HG02981 (cell line): ENCODE data around the gene CTDSP2.
"Not testable (repeated sequence)": the region's sequence is repeated elsewhere in the genome, so short reads cannot be mapped to it uniquely, and the experiment has no call there.

Experiments
- ATAC-seq: cut with Tn5 transposase; IDR thresholded peaks from one replicate; pipeline ENCODE4 v1.9.1; 2021; ENCODE audit warnings: mild to moderate bottlenecking, moderate library complexity; ENCODE audit not compliant: unreplicated experiment

CTDSP2 gene, protein sequence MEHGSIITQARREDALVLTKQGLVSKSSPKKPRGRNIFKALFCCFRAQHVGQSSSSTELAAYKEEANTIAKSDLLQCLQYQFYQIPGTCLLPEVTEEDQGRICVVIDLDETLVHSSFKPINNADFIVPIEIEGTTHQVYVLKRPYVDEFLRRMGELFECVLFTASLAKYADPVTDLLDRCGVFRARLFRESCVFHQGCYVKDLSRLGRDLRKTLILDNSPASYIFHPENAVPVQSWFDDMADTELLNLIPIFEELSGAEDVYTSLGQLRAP

DNA sequence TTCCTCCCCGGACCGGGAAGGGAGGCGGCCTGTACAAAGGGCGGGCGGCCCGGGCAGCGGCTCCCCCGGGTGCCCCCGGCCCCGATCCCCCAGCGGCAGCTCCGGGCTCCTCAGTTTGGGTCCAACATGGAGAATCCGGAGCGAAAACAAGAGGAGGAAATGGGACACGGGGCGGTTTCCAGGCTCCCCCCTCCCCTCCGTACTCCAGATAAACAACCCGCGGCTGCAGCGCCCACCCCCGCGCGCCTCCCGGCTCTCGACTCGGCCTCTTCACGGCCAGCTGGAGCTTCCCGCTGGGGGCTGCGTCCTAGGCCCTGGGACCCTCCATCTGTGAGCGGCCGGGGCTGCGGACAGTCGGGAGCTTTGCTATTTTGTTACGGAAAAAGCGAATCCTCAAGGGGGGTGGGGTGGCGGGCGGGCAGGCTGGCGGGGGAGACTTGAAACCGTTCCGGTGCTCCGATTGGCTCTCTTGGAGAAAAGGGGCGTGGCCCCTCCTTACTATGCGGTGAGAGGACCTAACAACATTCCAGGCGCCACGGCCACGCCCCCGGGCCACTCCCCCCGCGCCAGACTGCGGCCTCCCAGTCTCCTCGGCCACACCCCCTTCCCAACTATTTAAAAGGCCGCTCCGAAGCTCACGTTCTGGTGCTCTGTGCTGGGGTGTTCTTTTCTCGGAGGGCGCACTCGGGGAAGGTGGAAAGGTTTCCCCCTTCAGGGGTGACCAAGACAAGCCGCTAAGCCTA is at the start of gene CTDSP2:
Gene CTDSP2, minus strand, starts transcription at position 153 of the 743 bp plus-strand sequence. CDS start 294 bp downstream, outside the sequence.
- ATAC-seq = peak; percentile 29

DNA sequence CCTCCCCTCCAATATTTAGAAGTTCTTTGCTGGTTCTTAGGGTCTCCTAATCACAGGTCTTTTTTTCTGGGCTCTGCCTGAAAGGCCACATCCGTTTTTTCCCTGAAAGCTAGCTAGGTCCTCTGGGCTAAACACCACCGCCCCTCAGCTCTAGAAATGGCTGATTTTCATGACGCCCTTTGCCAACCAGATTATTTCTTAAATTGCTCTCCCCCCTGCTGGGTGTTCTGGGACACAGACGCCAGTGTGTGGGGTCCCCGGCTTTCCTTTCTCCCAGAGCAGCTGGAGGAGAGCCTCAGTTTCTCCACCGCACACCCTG is 49.5 kb upstream of the CTDSP2 start:
- no peak for ATAC-seq

DNA sequence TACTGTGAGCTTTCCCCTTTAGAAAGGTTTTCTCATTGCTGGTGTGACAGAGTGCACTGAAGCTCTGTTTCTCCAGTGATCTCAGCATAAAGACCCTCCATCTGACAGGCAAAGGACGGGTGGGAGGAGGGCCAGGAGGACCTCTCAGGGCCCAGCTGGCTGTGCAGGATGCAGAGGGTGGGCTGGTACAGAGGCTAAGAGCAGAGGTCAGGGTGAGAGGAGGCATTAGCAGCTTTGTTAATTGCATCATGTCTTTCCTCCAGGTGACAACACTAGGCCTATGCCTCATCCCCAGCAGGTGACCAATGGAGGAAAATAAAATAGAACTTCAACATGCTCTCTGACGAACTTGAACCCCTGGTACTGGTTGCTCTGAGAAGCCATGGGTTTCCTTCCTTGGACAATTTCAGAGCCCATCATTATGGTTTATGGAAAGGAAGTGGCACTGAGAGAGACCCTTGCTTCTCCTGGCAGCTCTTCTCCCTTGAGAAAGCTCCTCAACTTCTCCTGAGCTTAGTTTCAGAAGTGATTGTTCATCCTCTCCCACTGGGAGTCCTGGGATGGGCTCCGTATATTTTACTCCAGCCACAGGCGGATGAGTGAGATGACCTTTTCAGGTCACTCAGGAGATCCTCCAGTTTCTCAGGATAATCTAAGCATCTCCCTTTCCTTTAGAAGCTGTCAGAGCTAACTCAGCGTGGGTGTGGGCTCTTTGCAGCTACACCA is 49.0 kb upstream of the CTDSP2 start:
- ATAC-seq = no peak

DNA sequence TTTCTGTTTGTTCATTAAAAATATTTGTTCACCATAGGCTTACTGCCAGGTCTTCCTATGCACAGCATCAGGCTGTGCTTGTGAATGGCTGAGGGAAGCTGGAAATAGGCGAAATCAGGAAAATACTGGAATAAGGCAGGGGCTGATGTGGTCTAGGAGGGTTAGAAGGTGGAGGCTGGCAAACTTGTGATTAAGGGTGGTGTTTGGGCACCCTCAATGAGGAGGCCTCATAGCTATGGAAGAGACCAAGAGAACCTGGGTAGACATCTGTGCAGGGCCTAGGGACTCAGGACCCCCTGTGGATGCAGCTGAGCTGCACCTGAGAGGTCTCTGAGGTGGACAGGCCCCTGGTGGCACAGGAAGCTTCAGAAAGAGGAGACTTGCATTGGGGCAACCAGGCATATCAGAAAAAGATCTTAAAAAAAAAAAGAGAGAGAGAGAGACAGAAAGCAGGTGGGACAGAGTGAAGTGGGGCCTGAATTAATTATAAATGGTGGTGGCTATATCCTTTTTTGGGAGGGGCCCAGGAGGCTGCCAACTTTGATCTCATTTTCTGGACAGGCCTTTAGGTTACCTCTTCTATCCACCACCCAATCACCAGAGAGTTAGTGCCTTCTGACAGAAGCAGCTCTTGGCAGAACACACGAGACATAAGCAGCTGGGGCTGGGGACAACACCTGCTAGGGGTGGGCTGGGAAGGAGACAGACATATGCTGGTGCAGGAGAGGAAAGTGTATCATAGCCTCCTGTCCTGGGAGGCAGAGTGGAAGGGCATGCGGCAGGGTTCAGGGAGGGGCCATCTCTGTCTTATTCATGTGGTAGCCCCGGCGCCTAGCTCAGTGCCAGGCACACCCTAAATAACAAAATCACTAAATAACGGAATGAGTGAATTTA is 48.1 kb upstream of the CTDSP2 start:
- no peak for ATAC-seq

DNA sequence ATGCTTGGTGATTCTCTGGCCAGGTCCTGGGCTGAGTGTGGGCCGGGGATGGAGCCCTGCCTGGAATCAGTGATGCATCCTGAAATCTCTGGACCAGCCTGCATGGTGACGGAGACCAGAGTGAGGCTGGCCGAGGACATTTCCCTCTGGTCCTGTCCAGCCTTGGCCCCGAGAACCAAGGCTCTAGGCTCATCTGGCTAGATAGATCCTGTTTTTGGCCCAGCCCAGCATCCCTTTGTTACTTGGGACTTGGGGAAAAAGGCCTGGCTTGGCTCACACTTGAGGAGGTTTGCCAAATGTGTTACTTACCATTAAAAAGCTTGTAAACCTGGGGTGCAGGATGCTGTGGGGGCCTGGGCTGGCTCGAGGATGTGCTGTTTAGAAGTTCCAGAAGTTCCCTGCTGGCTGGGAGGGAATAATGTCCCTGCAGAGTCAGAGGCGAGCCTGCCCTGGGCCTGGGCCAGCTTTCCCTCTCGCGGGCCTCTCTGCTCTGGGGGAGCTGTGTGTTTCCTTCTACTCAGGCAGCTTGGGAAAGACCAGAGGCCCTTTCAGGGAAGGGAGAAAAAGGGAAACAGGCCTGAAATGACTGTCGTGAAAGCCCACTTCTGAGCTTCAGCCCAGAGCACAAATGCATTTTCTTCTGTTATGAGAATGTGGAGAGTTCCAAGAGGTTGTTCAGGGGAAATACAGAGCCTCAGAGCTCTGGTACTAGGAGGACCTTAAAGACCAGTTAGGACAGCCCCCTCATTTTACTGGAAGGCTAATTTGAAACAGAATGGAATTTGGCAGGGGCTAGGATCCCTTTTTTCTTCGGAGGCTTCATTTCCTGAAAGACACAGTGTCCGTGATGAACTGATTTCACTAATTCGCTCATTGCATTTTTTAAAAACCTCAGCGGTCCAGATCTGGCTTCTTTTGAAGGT is 47.2 kb upstream of the CTDSP2 start:
- no peak for ATAC-seq

DNA sequence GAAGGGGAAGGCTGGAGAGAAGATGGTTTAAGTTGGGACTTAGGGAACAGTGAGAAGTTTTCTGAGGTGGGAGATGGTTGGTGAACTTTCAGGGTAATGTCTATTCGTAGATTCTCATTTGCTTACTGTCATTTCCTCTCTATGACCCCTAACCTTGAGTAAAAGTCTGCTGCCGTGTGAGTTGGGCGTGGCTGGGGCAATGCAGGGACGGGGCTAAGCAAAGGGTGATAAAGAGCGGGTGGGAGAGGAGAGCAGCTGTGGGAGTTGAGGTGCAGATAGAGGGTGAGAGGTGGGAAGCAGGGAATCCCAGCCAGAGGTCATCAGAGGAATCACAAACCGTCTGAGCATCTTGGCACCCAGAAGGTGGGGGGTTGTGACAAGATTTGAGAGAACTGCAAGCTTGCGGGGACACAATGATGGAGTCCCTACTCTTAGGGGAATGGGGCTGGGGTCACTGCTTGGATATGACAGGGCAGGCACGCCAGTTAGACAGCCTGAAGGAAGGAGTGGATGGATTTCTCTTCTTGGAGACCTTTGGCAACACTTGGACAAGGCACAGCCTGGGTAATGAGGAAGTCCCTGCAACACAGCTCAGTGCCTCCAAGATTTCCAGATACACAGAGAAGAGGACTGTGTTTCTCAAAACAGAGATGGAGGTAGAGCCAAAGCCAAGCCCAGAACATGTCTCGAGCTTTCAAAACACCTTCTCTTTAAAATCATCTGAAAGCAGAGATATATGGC is 45.9 kb upstream of the CTDSP2 start:
- ATAC-seq = no peak

DNA sequence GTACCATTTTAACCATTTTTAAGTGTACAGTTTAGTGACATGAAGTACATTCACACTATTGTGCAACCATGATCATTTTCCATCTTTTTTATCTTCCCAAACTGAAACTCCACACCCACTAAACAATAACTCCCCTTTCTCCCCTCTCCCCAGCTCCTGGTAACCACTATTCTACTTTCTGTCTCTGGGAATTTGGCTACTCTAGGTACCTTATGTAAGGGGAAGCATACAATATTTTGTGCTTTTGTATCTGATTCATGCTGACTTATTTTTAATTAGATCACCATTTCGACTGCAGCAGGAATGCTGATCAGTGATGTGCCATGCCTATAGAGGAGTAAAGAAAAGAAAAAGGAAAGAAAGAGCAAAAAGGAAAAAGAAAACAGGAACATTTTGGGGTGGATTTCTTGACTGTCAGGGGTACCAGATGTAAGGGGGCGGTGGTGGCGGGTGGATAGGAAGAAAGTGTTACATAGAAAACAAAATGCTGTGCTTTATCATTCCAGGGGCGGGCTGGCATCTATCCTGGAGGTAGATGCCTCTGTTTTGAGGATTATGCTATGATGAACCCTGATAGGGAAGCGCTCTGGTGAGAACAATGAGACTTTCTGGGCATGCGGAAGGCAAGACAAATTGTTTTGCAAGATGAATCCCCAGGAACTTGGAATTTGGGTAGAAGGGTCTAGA is 45.2 kb upstream of the CTDSP2 start:
- ATAC-seq = no peak

DNA sequence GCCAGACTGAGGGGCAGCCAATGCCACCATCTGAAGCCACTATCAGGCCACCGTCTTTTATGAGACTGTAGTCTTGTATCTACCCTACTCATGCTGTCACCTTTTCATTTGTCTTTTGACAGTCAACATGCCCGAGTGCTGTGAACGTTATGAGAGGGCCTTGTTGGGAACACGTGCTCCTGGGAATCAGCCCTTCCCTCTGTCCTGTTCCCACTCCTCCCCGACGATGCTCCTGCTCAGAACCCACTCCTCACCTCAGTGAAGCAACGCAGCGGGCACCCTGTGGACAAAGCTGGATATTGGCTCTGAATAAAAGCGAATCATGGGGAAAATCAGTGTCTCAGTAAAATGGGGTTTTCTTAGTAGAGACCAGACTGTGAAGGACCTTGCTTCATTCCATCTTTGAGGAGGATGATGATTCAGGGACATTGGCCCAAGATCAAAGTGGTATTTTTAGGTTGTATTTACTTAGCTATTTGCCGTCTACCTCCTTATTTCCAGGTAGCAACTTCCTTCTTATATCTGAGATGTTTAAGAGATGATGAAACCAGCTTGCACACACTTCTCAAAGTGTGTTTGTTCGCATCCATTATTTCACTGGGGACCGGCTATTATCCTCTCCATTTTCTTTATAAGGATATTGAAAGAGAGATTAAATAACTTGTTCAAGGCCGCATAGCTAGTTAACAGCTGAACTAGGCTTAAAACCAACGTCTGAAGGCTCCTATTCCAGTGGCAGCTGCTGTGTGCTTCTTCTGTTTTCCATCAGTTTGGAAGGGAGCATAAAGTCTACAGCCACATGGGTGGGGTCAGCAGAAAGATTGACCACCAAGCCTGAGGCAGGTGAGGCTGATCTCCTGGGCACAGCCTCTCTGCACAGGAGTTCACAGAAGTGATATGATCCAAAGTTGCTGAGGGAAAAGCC is 43.9 kb upstream of the CTDSP2 start:
- no peak for ATAC-seq

DNA sequence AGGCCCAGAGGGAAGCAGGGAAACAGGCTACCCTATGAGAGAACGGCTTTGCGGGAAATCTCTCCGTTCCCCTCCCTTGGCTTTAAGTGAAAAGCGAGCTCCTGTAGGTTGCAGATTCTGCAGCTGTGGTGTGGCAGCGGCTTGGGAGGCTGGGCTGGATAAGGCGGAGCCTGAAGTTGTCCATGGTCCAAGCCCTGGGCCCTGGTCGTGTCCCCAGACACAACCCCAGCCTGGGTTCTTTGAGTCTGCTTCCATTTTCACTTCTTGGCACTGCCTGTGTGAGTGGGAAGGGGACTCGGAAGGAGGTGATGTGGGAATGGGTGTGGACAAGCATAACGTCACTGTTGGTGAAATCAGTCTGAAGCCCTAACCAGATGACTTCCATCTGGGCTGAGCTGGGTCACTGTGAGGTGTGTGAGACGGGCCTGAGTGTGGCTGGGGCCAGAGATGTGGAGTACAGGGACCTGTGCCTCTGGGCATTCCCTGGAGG is 43.0 kb upstream of the CTDSP2 start:
- no peak for ATAC-seq

DNA sequence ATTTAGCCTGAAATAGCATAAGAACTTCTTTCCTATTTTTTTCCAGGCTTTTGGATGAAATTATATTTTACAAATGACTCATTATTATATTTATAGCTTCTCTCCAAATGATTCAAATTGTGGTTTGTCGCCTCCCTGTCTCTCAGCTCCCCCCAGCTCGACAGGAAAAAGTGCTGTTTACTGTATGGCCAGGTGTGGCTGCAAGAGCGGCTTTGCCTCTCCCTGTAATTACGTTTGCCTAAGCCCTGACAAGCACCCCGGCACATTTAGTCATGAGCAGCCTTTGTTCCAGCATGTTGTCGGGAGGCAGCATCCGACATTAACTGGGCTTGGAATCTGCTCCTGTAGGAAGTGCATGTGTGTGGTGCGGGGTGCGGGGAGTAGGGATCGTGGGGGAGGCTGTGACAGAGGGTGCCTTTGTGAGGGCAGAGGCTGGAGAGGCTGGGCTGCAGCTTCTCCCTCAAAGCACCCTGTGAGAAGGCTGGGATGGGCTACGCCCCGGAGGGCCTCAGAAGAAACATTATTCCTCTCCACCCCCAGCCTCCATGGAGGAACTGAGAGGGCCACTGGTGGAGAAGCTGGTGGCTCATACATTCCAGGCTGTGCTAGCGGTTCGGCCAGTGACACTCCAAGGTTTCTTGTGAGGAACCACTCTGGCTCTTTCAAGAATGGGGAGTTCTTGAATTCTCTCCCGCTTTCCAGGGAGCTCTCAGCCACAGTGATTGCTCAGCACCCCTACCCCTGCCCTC is 42.1 kb upstream of the CTDSP2 start:
- no peak for ATAC-seq

DNA sequence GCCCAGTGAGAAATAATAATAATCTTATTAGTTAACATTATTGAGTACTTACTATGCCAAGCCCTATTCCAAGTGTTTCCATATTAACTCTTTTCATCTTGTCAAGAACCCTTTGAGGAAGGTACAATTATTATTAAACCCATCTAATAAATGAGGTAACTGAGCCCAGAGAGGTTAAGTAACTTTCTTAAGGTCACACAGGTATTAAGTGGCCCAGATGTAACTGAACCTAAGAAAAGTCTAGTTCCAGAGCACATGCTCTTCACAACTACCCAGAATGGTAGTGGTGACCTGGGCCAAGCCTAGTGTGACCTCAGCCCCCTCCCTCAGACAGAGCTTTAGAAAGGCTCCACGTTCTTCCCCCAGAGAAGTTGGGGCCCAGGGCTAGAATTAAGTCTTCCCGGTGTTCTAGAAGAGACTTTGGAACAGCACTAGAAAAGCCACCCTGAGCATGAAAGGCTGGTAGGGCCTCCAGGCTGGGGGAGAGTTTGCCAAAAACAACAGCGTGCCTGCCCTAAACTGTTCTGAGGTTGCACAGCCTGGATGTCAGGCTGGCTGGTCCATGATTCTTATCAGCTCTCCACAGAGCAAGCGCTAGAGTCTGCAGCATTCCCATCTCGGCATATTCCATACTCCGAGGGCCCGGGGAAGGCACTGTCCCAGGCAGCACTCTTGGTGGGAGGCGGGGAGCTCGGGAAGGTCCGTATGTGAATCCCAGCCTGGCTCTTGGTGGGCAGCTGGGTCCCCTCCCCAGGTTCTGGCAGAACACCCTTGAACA is 41.3 kb upstream of the CTDSP2 start:
- no peak for ATAC-seq

DNA sequence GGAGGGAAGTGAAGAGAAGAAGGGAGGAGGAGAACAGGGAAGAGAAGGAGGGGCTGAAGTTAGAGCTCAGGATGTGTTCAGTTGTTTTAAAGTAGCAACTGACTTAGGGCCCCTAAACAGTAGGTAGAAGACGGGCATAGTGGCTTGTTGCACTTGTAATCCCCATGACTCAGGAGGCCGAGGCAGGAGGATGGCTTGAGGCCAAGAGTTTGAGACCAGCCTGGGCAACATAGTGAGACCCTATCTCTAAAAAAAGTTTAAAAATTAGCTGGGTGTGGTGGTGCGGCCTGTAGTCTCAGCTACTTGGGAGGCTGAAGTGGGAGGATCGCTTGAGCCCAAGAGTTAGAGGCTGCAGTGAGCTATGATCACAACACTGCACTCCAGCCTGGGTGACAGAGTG is 40.4 kb upstream of the CTDSP2 start:
- not testable (repeated sequence) for ATAC-seq

DNA sequence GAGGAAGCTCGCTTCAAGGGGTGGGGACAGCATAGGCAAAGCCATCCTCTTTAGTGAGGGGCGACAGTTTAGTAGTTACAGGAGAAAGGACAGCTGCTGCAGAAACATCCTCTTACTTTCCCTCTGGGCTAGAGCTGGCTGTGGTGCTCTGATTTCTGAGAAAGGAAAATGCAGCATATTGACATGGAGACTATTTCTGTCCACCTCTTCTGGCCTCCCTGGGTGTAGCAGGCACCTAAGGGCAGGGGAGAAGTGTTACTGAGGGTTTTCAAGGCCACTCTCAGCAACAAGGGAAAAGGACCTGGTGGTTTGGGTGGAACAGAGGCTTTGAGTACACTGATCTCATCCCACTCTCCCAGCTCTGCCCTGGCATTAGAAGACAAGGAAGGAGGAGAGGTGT is 40.0 kb upstream of the CTDSP2 start:
- no peak for ATAC-seq

DNA sequence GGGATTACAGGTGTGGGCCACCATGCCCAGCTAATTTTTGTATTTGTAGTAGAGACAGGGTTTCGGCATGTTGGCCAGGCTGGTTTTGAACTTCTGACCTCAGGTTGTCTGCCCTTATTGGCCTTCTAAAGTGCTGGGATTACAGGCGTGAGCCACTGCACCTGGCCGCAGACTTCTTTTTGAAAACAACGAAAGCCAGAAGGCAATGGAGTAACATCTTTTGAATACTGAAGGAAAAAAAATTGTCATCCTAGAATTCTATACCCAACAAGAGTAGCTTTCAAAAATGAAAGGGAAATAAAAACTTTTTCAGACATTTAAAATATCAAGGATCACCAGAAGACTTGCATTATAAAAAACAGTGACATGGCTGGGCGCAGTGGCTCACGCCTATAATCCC is 38.7 kb upstream of the CTDSP2 start:
- ATAC-seq = no peak

DNA sequence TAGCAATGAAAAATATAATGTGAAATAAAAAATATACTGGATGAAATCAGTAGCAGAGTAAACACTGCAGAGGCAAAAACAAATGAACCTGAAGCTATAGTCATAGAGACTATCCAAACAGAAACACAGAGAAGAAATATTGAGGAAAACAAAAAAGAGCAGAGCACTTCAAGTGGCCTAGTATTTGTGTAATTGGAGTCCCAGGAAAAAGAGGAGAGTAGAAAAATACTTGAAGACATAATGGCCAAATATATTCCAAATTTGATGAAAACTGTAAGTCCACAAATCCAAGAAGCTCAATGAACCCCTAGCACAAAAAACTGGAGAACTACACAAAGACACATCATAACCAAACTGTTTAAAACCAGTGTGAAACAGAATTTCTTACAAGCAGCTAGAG is 37.2 kb upstream of the CTDSP2 start:
- ATAC-seq = no peak

DNA sequence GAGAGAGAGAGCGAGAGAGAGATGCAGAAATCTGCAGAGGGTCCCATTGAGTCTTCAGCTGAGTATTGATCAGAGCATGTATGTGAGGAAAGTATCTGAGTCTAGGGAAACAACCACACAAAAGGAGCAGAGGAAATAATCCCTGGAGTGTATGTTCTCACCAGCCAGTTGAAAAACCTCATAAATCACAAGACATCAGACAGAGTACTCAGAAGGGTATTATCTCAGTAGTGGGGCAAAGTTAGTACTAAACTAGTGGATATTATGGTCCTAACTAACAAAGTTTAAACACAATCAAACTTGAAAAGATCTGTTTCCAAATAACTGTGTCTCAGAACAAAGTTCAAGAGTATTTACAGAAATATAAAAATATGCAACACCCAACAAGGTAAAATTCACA is 36.5 kb upstream of the CTDSP2 start:
- no peak for ATAC-seq
